Measurements from ENCODE around the gene CYP46A1.
"Not testable (repeated sequence)": the region's sequence is repeated elsewhere in the genome, so short reads cannot be mapped to it uniquely, and the experiment has no call there.

Gene CYP46A1

GRCh38 chr14:99749763-99750715 lies 65.9 kb downstream of the CYP46A1 start:
- DNase-seq = no peak

- no peak for DNase-seq
These were observed 66.8 kb downstream of the CYP46A1 start for GRCh38 chr14:99750746-99751450.

- DNase-seq = no peak
These were observed 67.7 kb downstream of the CYP46A1 start for GRCh38 chr14:99751539-99752485.

- no peak for DNase-seq
These were observed 68.5 kb downstream of the CYP46A1 start for GRCh38 chr14:99752486-99753121.

GRCh38 chr14:99753225-99754140 lies 69.4 kb downstream of the CYP46A1 start:
- no peak for DNase-seq

- peak; percentile 36 for DNase-seq
These were observed 70.3 kb downstream of the CYP46A1 start for GRCh38 chr14:99754141-99755067.

- no peak for DNase-seq
These were observed 70.9 kb downstream of the CYP46A1 start for GRCh38 chr14:99755068-99755405.

GRCh38 chr14:99755629-99756603 lies 71.8 kb downstream of the CYP46A1 start:
- DNase-seq = no peak

- no peak for DNase-seq
These were observed 72.7 kb downstream of the CYP46A1 start for GRCh38 chr14:99756796-99757195.

- DNase-seq = peak; percentile 13
These were observed 73.4 kb downstream of the CYP46A1 start for GRCh38 chr14:99757331-99758070.

GRCh38 chr14:99758121-99758821 lies 74.2 kb downstream of the CYP46A1 start:
- no peak for DNase-seq

GRCh38 chr14:99758872-99759545 lies 74.9 kb downstream of the CYP46A1 start:
- DNase-seq = no peak

- DNase-seq = no peak
These were observed 75.4 kb downstream of the CYP46A1 start for GRCh38 chr14:99759546-99759925.

GRCh38 chr14:99760817-99761216 lies 76.7 kb downstream of the CYP46A1 start:
- no peak for DNase-seq

GRCh38 chr14:99762911-99763310 lies 78.8 kb downstream of the CYP46A1 start:
- DNase-seq = not testable (repeated sequence)

- DNase-seq = no peak
These were observed 79.6 kb downstream of the CYP46A1 start for GRCh38 chr14:99763527-99764221.
